ENCODE data around the gene ONECUT2.
"Not testable (repeated sequence)": the region's sequence is repeated elsewhere in the genome, so short reads cannot be mapped to it uniquely, and the experiment has no call there.

Gene ONECUT2

GRCh38 chr18:57446322-57446721 is 11.1 kb downstream of the ONECUT2 start:
- no peak for DNase-seq (ENCODE audit: low read depth)

DNA sequence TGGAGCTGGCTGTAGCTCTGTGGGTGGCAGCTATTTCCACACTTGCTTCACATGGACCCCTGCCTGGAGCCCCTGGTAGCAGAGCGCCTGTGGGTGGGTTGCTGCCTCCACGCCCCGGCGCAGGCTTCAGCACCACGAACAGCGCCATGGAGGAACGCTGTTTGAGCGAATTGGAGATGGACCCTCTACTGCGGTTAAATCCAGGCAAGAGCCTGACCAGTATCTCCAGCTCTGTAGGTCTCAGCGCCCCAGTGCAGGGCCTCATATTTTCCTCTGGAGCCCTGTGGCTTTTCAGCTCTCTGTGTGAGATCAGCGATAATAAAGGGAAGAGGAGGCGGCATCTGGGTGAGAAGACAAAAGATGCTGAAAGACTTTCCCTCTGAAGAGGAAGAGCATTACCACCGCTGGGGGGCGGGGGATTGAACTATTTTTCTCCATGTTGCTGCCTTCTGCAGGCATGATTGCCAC is 12.0 kb downstream of the ONECUT2 start:
- DNase-seq (ENCODE audit: low read depth), result no peak

- no peak for DNase-seq (ENCODE audit: low read depth)
Observed at GRCh38 chr18:57455576-57456129, 20.5 kb downstream of the ONECUT2 start.

DNA sequence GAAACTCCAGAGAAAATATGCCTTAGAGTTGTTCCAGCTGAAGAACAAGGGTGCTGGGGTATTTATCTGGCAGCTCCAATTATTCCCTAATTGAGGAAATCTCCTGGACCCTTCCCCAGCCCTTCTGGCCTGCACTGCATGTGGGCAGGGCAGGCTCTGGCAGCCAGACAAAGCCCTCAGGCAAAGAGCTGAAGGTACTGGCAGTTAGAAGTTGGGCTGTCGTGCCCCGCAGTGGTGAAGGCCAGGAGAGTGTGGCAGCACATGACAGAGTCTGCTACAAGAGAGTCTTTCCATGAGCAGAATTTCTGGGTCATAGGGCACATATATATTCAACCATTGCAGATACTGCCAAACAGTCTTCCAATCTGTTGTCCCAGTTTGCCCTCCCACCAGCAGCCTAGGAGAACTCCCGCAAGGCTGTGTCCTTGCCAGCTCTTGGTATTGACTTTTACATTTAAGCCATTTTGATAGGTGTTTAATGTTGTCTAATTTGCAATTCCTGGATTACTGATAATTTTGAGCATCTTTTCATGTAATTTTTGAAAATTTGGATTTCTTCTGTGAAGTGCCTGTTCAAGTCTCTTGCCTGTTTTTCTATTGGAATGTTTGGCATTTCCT is 26.6 kb downstream of the ONECUT2 start:
- DNase-seq (ENCODE audit: low read depth), result no peak

DNA sequence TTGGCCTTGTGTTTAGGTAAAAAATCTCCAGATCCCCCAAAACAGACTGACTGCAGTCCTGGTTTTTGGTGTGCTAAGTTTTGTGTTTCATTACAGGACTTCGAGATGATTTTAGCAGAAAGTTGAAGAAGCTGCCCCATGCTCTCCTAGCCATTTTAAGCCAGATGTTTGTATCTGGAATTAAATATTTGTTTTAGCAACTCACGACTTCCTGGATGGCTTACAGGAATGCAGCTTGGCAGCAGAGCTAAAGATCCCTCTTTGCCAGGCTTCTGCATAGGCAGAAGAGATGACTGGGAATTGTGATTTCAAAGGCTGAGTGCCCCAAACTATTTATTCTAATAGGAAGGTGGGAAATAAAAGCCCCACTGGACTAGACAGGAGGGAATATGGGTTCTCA is 31.1 kb downstream of the ONECUT2 start:
- DNase-seq (ENCODE audit: low read depth), result no peak

- no peak for DNase-seq (ENCODE audit: low read depth)
Observed at GRCh38 chr18:57466745-57467409, 31.7 kb downstream of the ONECUT2 start.

DNA sequence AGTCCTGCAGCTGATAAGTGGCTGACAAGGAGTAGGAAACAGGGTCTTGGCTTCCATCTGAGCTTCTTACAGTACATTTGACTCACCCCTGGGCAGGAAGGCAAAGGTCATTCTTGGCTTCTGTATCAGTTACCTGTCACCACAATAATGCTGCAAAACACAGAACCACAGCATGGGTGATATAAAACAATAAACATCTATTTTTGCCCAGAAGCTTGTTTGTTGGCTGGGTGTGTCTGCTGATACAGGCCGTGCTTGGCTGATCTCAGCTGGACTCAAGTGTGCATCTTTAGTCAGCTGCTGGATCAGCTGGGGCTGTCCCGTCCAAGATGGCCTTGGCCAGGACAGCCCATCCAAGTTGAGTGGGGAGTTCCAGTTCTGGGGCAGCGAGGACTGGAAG is 34.7 kb downstream of the ONECUT2 start:
- no peak for DNase-seq (ENCODE audit: low read depth)

- DNase-seq (ENCODE audit: low read depth), result no peak
Observed at GRCh38 chr18:57475408-57475807, 40.2 kb downstream of the ONECUT2 start.

GRCh38 chr18:57475903-57476302 is 40.7 kb downstream of the ONECUT2 start:
- DNase-seq (ENCODE audit: low read depth), result no peak

DNA sequence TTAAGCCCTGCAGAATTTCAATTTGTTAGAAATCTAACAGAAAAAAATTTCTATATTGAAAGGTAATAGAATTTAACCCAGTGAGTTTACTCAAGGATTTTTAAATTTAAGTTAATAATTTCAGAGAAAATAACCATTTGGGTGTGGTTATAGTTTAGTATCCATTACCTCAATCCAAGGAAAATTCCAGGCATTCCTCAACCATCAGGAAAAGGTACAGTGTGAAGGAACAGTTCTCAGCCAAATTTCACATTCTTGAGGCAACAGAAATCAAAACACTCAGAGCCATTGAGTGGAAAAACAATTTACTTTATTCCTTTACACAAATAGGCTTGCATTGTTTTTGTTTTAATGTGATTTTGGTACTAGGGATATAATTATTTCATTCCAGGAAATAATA is 45.6 kb downstream of the ONECUT2 start:
- DNase-seq (ENCODE audit: low read depth), result no peak

DNA sequence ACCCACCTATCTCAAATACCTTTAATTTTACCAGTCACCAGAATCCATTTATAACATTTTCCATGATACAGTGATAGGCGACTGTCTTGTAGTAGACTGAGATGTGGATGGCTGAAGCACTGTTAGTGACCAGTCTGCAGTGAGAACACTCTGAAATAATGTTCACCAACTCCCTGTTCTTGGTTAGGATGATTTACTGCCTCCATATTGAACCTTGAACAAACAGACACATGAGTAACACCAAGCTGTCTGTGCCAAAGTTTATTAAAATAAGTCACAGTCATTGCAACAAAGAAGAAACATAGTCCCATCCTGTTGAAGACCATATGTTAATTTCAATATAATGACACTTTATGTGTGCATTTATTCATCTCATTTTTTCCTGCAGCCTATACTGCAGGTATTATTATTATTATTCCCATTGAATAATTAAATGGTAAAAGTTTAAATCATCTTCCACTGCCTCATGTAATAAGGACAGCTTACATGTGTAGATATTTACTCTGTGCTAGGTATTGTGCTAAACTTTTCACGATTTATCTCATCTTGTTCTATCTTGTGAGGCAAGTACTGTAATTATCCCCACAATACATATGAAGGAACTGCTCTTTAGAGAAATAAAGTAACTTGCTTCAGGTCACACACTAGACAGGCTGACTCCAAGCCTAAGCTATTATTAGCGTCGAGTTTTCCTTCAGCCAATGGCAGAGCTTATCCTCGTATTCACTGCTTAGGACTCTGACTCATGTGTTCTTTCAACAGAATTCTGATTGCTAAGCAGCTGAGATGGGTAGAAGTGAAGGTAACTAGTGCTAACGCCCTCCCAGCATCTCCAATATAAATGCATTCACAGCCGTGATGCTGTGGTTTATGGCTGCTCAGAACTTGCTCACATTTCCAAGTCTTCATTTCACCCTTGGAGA is 62.5 kb downstream of the ONECUT2 start:
- DNase-seq (ENCODE audit: low read depth), result no peak

GRCh38 chr18:57498682-57499256 is 63.6 kb downstream of the ONECUT2 start:
- no peak for DNase-seq (ENCODE audit: low read depth)

DNA sequence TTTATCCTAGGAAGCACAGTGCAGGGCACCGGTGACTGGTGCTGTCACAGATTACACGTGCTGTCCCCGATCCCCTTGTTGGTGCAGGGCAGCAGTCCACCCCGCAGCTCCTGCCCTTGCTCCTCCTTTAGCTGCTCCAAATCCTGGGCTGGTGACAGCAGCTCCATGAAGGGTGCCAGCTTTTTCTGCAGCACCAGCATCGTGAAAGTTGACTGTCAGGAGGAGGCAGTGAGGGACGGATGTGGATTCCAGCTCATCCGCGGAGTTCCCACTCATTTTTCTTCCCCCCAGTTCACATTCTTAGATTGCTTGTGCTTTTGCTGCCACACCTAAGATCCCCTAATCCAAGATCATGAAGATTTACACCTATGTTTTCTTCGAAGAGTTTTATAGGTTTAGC is 67.5 kb downstream of the ONECUT2 start:
- DNase-seq (ENCODE audit: low read depth), result no peak

- no peak for DNase-seq (ENCODE audit: low read depth)
Observed at GRCh38 chr18:57505231-57505630, 70.1 kb downstream of the ONECUT2 start.

GRCh38 chr18:57516056-57516455 is 80.9 kb downstream of the ONECUT2 start:
- DNase-seq (ENCODE audit: low read depth), result no peak

DNA sequence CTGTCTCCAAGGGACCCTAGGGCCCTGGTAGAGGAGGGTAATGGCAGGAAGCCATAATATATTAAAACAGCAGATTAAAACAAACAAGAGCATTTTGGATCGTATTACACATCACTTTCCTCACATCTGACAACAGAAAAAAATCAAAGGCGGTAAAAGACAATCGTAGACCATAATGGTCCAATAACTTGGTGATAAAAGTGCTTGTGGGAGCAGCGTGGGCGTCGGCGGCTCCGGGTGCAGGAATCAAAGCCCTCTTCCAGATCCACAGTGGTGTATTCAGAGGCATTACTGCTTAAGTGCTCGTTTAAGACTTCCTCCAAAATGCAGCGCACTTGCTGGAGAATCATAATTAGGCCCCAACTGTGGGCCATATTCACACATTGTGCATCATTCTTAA is 83.4 kb downstream of the ONECUT2 start:
- DNase-seq (ENCODE audit: low read depth), result no peak

DNA sequence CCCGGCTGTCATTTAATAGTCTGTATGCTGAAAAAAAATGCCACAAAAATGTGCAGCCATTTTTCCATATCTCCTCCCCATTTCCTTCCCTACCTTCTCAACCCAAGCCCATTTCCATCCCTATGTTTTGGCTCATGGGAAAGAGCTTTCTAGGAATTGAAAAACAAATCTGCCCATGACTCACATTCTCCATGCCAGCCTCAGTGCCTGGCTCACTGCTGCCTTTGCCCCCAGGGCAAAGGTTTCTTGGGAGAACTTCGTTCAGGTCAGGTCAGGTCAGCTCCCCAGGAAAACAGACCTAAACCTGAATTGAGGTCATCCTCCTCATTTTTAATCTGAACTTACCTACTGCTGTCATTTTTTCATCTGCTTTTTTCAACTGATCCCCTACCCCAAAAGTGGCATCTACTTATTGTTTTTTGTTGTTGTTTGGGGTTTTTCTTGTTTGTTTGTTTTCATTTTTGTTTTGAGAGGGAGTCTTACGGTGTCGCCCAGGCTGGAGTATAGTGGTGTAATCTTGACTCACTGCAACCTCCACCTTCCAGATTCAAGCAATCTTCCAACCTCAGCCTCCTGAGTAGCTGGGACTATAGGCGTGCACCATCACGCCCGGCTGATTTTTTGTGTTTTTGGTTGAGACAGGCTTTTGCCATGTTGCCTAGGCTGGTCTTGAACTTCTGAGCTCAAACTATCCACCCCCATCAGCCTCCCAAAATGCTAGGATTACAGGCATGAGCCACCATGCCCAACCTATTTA is 84.7 kb downstream of the ONECUT2 start:
- DNase-seq (ENCODE audit: low read depth), result no peak

GRCh38 chr18:57522348-57522747 is 87.2 kb downstream of the ONECUT2 start:
- DNase-seq (ENCODE audit: low read depth), result not testable (repeated sequence)

DNA sequence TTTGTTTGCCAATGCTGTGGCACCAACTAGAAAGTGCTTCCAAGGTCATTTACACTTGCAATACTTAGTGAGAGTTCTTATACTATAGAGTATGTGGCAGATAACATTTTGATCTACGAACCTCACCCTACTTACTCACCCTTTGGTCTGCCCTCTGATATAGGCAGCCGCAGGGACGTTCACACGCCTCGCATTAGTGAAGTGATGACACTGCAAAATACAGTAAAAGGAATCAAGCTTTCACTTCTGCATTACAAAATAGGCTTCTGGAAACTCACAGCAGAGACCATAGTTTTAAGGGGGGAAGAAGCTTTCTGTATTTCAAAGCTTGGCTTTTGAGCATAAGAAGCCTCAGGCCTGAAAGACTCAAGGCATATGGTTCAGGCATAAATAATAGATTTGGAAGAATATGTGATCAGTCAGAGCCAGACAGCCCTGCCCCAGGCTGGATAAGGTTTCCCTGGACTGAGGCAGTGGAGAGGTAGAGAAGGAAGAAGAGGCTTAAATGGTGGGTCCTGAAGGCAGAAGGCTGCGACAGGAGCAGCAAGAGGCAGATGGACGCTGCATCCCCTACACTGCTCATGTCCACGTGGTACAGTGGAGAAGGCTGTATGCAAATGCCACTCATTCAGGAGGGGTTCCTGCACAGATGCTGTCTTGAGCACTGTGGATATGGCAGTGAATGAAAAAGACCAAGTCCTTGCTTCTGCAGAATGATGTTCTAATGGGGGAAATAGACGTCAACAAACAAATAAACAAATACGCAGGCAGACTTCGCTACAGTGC is 88.2 kb downstream of the ONECUT2 start:
- no peak for DNase-seq (ENCODE audit: low read depth)

DNA sequence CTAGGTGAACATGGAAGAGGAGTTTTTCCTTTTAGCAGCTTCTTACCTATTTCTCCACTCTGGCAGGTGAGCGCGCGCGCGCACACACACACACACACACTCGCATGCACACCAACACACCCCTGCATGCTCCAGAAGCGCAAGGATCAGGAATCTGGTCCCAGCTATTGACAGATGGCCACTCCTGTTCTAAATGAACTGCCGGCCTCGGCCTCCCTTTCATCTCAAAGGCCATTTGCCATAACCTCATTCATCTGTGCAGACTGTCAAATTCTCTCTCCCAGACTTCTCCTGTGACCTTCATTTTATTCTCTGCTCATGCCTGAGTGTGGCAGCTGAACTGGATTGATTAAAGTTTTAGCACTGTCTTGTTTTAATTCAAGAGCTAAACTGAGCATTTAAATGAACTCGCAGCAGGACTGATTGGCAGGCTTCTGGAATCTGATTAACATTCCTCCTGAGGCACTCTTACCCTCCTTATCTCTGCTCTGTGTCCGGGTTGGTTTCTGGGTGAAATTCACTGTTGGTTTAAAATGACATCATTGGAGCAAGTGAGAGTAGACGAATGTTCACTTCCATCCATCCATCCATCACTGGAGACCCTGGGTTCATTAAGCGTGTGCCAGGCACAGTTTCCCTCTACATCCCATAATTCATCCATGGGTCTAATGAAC is 92.5 kb downstream of the ONECUT2 start:
- DNase-seq (ENCODE audit: low read depth), result no peak

Measured in stimulated activated CD8-positive, alpha-beta memory T cell treated with anti-CD3 and anti-CD28 coated beads, Interleukin-15, amount 100 ng/mL, for 24 hours (primary cell).